CD4-positive, CD25-positive, alpha-beta regulatory T cell (primary cell): ENCODE data around the gene F13A1. TPM values are rescaled to one million over a fixed set of nuclear protein-coding genes. Genes with fewer than 3 reads are reported as not detected.

ENCODE experiments used
- ATAC-seq, 2 donors: fragments of 150-1000 bp; cut with Tn5 transposase; one replicate each; pipeline ENCODE4 v1.10.0; 2021; ENCODE audit warnings: low read depth in 2 of 2, moderate number of reproducible peaks in 2 of 2, moderate library complexity in 1 of 2
- DNase-seq, 3 donors: peaks; one replicate each; pipeline versions ENCODE4 v3.0.0 to v3.0.0-alpha.2; 2012 to 2022; ENCODE audit warnings: mixed read lengths in 1 of 3
- H3K27ac ChIP-seq: one replicate; pipeline ENCODE4 v1.7.0; 2013; ENCODE audit warnings: mild to moderate bottlenecking, low read length; ENCODE audit not compliant: insufficient read depth, poor library complexity, severe bottlenecking
- H3K27me3 ChIP-seq: one replicate; pipeline ENCODE4 v1.7.0; 2013; ENCODE audit warnings: low read length; ENCODE audit not compliant: control insufficient read depth, insufficient read depth
- H3K36me3 ChIP-seq: one replicate; pipeline ENCODE4 v1.7.0; 2013; ENCODE audit warnings: mild to moderate bottlenecking, low read length, moderate library complexity; ENCODE audit not compliant: control insufficient read depth, insufficient read depth
- H3K4me1 ChIP-seq: 2 replicates; pipeline ENCODE4 v1.7.0; 2013; ENCODE audit warnings: mild to moderate bottlenecking, low read length; ENCODE audit not compliant: insufficient read depth, control insufficient read depth, poor library complexity, severe bottlenecking
- H3K4me3 ChIP-seq: one replicate; pipeline ENCODE4 v1.7.0; 2013; ENCODE audit warnings: low read depth, mild to moderate bottlenecking, low read length, moderate library complexity
- H3K9me3 ChIP-seq, 2 experiments: 1 replicate in 1 of 2; 2 replicates in 1 of 2; pipeline ENCODE4 v1.7.0; 2013; ENCODE audit warnings: low read length in 2 of 2, mild to moderate bottlenecking in 1 of 2, moderate library complexity in 1 of 2; ENCODE audit not compliant: control insufficient read depth in 2 of 2
- H3K27ac Mint-ChIP-seq, 3 donors: one replicate each; pipeline ENCODE4 v1.8.0; 2020 to 2022; ENCODE audit warnings: mild to moderate bottlenecking in 3 of 3, mixed read lengths in 3 of 3, moderate library complexity in 2 of 3
- H3K27me3 Mint-ChIP-seq: one replicate; pipeline ENCODE4 v1.8.0; 2022; ENCODE audit warnings: mild to moderate bottlenecking, mixed read lengths
- H3K36me3 Mint-ChIP-seq: one replicate; pipeline ENCODE4 v1.8.0; 2020; ENCODE audit warnings: mixed read lengths
- H3K4me1 Mint-ChIP-seq, 4 donors: one replicate each; pipeline ENCODE4 v1.8.0; 2020 to 2022; ENCODE audit warnings: mixed read lengths in 4 of 4, mild to moderate bottlenecking in 1 of 4
- H3K4me3 Mint-ChIP-seq, 4 donors: one replicate each; pipeline ENCODE4 v1.8.0; 2020 to 2022; ENCODE audit warnings: mild to moderate bottlenecking in 4 of 4, mixed read lengths in 4 of 4, moderate library complexity in 3 of 4
- H3K9me3 Mint-ChIP-seq, 7 donors: one replicate each; pipeline ENCODE4 v1.8.0; 2020 to 2022; ENCODE audit warnings: mixed read lengths in 7 of 7, mild to moderate bottlenecking in 3 of 7, moderate library complexity in 2 of 7
- polyA plus RNA-seq, 4 donors: library from polyadenylated mRNA; unstranded; fragments of 300-500 nt; fragmentation: Illumina TruSeq; gene quantifications; one replicate each; pipeline ENCODE4 v1.2.3, GENCODE V29; 2021
- total RNA-seq: library from RNA; stranded (reverse); gene quantifications from one replicate; pipeline ENCODE4 v1.2.3, GENCODE V29; 2022

Gene F13A1
- total and polyA plus RNA-seq, 5 donors from 2014 or later = 0.16 to 21.1 TPM; not detected in 3

DNA sequence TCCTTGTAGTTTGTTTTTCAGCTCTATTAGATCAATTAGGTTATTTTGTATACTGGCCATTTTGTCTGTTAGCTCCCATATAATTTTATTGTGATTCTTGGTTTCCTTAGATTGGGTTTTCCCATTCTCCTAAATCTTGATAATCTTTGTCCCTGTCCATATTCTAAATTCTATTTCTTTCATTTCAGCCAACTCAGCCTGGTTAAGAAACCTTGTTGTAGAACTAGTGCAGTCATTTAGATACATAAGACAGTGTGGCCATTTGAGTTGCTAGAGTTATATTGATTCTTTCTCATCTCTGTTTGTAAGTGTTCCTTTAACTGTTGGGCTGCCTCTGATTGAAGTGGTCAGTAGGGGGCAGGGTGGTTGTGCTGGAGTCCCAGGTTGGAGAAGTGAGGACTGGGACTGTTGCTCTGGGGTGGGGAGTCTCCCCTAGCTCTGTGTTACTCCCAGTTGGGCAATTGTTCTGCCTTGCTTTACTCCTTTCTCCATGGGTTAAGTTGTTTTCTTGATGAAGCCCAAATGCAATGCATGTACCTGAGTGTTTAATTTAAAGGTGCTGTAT is 214.9 kb downstream of the F13A1 start:
- Mint-ChIP-seq H3K4me3 (no peak overlapping the region), H3K9me3 (peaks cover 1 to 23% (median 9%) of the 10 kb centered on the region in 7 donors), H3K4me1 (no peaks in the 10 kb centered on the region), H3K27ac (no peak overlapping the region), H3K27me3 (no peaks in the 10 kb centered on the region), H3K36me3 (no peaks in the 10 kb centered on the region)
- Histone ChIP-seq H3K4me3 (no peak overlapping the region), H3K36me3 (no peaks in the 10 kb centered on the region), H3K27ac (no peak overlapping the region), H3K4me1 (no peaks in the 10 kb centered on the region), H3K9me3 (no peaks in the 10 kb centered on the region), H3K27me3 (no peaks in the 10 kb centered on the region)
- ATAC-seq (no peak), DNase-seq (no peak)
